ENCODE measurements around the gene DBF4B. TPM values are rescaled to one million over a fixed set of nuclear protein-coding genes. Genes with fewer than 3 reads are reported as not detected.

DBF4B gene
- total RNA-seq, 1 experiment from 2014 or later, result 26.1 TPM

GRCh38 chr17:44787271-44787940, 78.9 kb downstream of the DBF4B start:
- ChIA-PET POLR2A (no interaction called here), CTCF (no interaction called here), RAD21 (ENCODE audit: low non-redundant PET in 1 of 2, low total read pairs in 2 of 2, uncharacterized antibody in 2 of 2, unreplicated experiment in 2 of 2) (no interaction called here)
- peaks cover 0 to 11% of the 10 kb centered on the region in 2 experiments; a peak in 2 of 4 replicates for H3K4me1 ChIP-seq (ENCODE audit: control insufficient read depth in 1 of 2, insufficient read depth in 2 of 2, low read length in 2 of 2)
- no peaks in the 10 kb centered on the region for H3K27me3 ChIP-seq (ENCODE audit: insufficient read depth, low read length)
- H3K4me2 ChIP-seq (ENCODE audit: low read length), result no peak overlapping the region
- no peaks in the 10 kb centered on the region for H3K9me3 ChIP-seq (ENCODE audit: control insufficient read depth in 1 of 2, insufficient read depth in 1 of 2, low read depth in 1 of 2, low read length in 2 of 2)
- no peaks in the 10 kb centered on the region for H3K36me3 ChIP-seq (ENCODE audit: control insufficient read depth in 1 of 2, insufficient read depth in 2 of 2, low read length in 2 of 2)
- TF ChIP-seq ZBTB33 (IDR thresholded peaks at IDR 0.05; ENCODE audit: extremely low read depth, insufficient replicate concordance, low read length) (no peak), POLR2AphosphoS5 (IDR thresholded peaks at IDR 0.05; ENCODE audit: low read depth, low read length) (no peak), FOSL1 (IDR thresholded peaks at IDR 0.05; ENCODE audit: low read depth) (no peak), ZFX (IDR thresholded peaks at IDR 0.05) (no peak), POLR2A (IDR thresholded peaks at IDR 0.05; ENCODE audit: borderline replicate concordance, extremely low read depth, insufficient read depth, insufficient read length) (no peak), TCF7L2 (IDR thresholded peaks at IDR 0.05; ENCODE audit: borderline replicate concordance, extremely low read depth, insufficient read depth, insufficient read length) (no peak), ZNF274 (IDR thresholded peaks at IDR 0.05; ENCODE audit: low read depth, low read length) (no peak), EGR1 (IDR thresholded peaks at IDR 0.05; ENCODE audit: low read depth) (no peak), RAD21 (IDR thresholded peaks at IDR 0.05; ENCODE audit: low read depth) (no peak), MAX (IDR thresholded peaks at IDR 0.05) (no peak), CEBPB (IDR thresholded peaks at IDR 0.05; ENCODE audit: low read depth) (no peak), REST (IDR thresholded peaks at IDR 0.05; ENCODE audit: low read depth) (no peak), CBX3 (IDR thresholded peaks at IDR 0.05; ENCODE audit: low read depth) (no peak), SP1 (IDR thresholded peaks at IDR 0.05; ENCODE audit: low read depth) (no peak), YY1 (IDR thresholded peaks at IDR 0.05; ENCODE audit: extremely low read depth, insufficient replicate concordance, low read depth, low read length) (no peak)
- TF ChIP-seq, protein P1, sequence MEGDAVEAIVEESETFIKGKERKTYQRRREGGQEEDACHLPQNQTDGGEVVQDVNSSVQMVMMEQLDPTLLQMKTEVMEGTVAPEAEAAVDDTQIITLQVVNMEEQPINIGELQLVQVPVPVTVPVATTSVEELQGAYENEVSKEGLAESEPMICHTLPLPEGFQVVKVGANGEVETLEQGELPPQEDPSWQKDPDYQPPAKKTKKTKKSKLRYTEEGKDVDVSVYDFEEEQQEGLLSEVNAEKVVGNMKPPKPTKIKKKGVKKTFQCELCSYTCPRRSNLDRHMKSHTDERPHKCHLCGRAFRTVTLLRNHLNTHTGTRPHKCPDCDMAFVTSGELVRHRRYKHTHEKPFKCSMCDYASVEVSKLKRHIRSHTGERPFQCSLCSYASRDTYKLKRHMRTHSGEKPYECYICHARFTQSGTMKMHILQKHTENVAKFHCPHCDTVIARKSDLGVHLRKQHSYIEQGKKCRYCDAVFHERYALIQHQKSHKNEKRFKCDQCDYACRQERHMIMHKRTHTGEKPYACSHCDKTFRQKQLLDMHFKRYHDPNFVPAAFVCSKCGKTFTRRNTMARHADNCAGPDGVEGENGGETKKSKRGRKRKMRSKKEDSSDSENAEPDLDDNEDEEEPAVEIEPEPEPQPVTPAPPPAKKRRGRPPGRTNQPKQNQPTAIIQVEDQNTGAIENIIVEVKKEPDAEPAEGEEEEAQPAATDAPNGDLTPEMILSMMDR (IDR thresholded peaks at IDR 0.05 in 2 of 3, conservative IDR thresholded peaks at IDR 0.05 in 1 of 3; ENCODE audit: borderline replicate concordance in 1 of 3, insufficient read depth in 1 of 3, low read depth in 2 of 3, low read length in 2 of 3), result no peak
- TF ChIP-seq, protein P2, sequence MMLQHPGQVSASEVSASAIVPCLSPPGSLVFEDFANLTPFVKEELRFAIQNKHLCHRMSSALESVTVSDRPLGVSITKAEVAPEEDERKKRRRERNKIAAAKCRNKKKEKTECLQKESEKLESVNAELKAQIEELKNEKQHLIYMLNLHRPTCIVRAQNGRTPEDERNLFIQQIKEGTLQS (IDR thresholded peaks at IDR 0.05), result no peak
- H3K9ac ChIP-seq (ENCODE audit: low read length), result no peak overlapping the region
- H4K20me1 ChIP-seq (ENCODE audit: insufficient read depth), result no peaks in the 10 kb centered on the region
- no TSS peak for BruUV-seq (replicated peaks)
- H3K27ac ChIP-seq (ENCODE audit: low read depth, low read length), result no peak overlapping the region
- no peak overlapping the region for H2AFZ ChIP-seq (ENCODE audit: low read depth, low read length, poor library complexity, severe bottlenecking)
- H3K79me2 ChIP-seq (ENCODE audit: insufficient read depth, low read length), result no peaks in the 10 kb centered on the region
- DNase-seq (ENCODE audit: low read depth, low spot score) (no peak), ATAC-seq (no peak)
- H3K4me3 ChIP-seq (replicated peaks in 1 of 2; ENCODE audit: low read depth in 1 of 2, low read length in 2 of 2), result no peak overlapping the region
- H3K9me2 ChIP-seq (ENCODE audit: insufficient read depth), result no peaks in the 10 kb centered on the region
- intact Hi-C loops (cut with micrococcal nuclease), result no loop called here
